GM21717 (cell line): ENCODE measurements around the gene NPPC.
"Not testable (repeated sequence)": the region's sequence is repeated elsewhere in the genome, so short reads cannot be mapped to it uniquely, and the experiment has no call there.

ENCODE experiments used
- ATAC-seq: cut with Tn5 transposase; IDR thresholded peaks from one replicate; pipeline ENCODE4 v1.9.1; 2021; ENCODE audit warnings: mild to moderate bottlenecking, moderate library complexity; ENCODE audit not compliant: unreplicated experiment

The NPPC gene

DNA sequence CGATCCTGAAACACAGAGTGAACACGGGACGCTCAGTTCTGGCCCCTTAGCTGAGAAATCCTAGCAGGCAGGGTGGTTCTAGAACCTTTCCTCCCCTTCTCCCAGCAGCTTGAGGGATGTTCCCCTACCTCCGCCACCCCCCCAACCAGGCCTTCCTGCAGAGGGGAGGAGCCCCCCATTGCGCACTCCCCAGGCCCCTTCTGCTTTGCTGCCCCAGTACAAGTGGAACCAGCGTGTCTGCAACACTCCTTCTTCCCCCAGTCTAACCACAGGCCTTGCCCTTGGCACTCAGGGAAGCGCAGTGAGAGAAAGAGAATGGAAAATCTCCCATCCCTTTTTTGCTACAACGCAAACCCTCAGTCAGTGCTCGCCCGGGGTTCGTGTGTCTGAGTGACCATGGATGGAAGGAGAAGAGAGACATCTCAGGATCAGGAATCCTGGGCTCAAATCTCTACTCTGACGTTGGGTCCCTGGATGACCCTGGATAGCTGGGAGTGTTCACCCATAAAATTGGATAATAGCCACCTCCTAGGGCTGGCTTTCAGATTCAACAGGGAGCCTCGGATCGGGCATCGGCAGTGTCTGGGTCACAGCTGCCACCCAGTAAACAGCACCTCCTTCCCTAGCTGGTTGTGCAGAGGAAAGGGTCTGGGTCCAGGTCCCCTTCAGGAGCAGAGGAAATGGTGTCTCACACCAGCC lies 3.7 kb downstream of the NPPC start:
- ATAC-seq, result no peak

DNA sequence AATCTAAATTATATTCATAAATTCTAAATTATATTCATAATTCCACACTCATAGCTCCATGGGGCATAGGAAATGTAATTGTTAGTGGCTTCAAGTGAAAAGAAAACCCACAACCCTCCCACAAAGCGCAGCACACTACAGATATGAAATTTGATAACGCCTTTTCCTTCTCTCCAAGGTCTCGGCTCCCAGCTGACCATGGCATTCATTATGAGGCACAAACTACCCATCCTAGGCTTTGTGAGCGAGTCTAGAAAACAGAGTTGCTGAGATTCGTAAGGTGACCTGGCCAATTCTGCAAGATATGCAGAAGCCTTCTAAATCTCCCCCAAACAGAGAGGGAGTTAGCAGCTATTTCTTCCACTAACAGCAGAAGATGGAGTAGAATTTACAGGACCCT lies 5.4 kb downstream of the NPPC start:
- ATAC-seq, result no peak

DNA sequence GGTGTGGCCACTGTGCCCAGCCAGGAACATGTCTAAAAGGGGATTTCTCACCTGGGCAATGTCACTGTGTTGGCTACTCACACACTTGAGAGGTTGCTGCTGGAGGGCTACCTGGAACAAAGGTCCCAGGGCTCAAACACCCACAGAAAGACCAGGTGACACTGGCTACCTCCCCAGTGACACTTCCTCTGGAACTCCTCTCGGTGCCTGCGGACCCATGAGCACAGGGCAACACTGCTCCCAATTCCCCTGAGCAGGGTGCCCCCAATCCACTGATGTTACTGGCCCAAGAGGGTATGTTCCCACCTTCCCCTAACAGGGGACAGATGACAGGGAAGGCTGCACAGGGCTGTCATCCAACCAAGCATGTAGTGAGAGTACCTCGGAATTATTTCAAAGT lies 5.8 kb downstream of the NPPC start:
- ATAC-seq, result no peak

DNA sequence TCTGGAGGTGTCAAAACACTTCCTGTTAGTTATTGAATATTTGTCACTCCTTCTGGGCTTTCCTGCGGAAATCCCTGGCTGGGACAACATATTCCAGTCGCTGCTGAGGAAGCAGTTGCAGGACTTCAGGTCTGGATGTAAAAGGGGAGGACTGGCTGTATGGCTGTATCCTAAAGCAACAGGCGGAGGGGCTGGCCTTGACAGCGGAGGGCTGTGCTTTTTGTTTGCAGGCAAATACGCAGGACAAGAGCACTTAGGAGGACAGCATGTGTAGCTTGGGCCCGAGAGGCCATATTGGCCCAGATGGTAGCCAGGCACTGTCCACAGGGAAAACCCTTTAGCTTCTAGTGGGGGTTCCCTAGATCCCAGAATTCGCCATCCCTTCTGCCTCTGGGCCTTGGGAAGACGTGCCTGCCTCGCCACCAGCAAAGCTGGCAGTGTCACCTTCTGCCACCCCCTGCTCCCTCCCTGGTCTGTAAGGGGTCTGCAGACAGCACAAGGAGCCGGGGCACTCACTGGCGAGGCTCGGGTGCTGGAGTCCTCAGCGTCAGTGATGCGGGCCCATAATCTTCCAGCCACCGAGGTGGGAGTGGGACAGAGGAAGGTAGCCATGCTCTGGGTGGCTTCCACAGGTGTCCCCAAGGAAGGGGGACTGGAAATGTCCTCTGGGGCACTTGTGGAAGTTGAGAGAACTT lies 6.7 kb downstream of the NPPC start:
- no peak for ATAC-seq

DNA sequence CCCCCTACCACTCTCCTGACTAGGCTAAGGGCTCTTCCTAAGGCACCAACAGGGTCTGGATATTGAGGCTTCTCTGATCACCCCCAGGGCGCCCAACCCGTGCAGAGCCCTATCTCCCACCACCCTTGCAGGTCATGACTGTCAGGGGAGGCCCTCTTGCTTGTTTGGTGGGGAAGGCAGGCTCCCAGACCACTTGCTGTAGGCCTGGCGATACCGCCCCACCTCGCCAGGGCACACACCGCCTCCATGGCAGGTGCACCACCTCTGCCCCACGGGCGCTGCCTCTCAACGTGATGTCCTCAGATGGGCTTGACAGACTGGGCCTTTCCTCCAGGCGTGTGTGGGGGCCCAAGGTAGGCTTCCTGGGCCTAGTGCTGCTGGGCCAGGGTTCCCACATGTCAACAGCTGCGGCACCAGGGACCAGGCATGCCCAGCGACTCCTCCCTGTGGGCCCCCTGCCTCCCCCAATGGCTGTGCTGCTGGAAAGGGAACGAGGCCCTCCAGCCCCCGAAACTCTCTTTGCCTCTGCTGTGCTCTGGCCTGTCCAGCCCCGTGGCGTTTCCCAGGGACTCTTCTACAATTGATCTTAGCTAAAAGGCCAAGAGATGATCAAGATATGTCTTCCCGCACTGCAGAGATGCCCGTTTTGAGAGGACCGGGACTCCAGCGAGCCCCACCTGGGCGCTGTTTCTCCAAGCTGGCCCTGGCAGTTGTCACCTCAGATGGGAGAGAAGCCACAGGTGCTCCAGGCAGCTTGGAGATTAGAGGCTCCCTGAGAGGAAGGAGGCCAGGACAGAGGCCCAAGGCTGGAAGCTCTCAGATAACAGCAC lies 7.5 kb downstream of the NPPC start:
- ATAC-seq, result no peak

DNA sequence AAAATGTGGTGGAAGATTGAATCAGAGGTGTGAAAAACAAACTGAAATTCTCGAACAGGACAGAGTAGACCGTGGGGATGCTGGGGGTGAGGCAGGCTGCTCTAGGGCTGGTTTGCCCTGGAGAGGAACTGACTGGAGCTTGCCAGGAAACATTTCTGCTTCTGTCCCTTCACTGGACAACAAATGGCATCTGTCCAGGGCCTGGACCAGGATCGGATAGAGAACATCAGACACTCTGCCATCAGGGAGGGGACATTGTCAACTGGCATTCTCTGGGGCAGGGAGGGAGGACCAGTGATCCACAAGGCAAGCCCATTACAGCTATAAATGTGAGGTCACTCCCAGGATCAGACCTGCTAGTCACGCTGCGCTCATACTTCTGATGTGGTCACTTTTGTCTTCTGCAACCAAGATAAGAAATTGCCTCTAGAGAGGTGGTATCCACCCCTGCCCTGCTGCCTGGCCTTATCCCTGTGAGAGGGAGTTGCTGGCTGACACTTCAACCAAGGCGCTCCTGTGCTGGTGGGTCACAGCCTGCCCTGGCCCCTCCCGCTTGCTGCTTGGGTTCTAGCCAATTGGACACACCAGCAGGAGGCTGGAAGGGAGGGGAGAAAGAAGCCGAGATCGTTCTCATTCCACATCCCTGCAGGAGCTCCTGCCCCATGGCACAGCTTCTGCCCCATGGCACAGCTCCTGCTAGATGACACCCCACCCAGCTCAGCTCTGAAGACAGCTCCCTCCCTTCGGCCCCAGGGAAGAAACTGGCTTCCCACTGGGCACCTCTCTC lies 8.7 kb downstream of the NPPC start:
- ATAC-seq, result no peak

DNA sequence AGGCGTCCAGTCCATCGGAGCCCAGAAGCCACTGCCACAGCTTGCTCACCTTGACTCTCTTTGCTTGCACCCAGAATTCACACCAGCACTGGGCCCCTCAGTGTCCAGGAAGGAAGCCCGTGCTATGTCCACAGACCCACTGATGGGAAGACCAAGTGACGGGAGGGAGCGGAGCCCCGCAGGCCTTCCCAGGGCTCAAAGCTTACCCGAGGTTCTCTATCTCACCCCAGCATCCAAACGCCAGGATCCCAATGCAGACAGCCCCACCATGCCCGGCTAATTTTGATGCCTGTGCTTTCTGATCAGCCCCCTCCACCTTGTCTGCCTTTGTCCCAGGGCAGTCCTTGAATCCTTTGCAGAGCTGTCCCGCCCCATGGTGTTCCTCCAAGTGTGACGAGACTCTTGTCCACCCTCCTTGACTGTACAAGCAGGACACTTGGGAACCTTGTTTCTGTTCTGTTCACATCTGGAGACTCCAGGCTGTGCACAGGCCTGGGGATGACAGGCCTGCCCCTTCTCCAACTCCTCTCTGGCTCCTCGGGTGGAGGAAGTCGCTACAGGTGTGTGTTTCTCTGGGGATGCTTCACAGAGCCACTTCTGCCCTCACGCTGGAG lies 12.0 kb downstream of the NPPC start:
- ATAC-seq, result no peak

DNA sequence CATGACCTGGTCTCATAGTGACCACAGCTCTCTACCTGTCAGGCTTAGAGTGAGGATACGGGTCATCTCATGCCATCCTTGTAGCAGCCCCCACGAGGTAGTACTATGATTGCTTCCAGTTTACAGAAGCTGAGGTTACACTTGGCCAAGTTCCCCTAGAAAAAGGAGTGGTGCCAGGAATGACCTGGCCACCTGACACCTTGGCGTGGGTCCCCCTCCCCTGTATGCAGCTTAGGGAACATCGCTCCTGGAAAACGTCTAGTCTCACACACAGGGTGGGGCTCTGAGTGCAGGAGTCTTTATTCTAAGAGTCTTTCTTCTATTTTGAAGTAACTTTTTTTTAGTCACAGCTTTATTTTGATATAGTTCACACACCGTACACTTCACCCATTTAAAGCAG lies 14.8 kb downstream of the NPPC start:
- ATAC-seq, result no peak

DNA sequence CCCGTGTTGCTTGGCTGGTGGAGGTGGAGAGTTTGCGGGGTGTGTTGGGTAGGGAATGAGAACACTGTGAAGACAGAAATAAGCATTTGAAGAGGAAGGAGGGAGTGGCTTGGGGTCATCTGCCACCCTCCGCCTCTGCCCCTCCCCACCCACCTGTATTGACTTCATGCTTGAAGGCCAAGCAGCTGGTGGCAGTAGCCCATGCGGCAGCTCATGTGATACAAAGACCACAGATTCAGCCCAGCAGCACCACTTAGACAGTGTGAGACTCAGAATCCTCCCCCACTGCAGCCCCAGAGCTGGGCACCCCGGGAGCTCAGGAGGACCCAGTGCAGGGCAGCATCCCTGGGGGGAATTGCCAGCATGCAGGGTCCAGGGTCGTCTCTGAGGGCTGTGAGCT lies 15.4 kb downstream of the NPPC start:
- ATAC-seq, result no peak

DNA sequence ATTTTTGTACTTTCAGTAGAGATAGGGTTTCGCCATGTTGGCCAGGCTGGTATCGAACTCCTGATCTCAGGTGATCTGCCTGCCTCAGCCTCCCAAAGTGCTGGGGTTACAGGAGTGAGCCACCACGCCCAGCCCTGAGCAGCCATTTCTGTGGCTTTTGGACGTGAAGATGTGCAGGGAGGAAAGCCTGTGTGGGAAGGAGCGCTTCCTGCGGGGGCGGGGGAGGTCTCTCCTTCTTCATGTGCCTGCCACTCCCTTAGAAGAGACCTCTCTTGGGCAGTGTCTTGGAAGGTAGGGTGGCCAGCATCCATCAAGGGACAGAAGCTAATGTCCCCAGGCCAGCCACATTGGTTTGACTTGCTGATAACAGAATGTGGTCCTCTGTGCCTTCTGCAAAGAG lies 16.0 kb downstream of the NPPC start:
- ATAC-seq, result not testable (repeated sequence)

DNA sequence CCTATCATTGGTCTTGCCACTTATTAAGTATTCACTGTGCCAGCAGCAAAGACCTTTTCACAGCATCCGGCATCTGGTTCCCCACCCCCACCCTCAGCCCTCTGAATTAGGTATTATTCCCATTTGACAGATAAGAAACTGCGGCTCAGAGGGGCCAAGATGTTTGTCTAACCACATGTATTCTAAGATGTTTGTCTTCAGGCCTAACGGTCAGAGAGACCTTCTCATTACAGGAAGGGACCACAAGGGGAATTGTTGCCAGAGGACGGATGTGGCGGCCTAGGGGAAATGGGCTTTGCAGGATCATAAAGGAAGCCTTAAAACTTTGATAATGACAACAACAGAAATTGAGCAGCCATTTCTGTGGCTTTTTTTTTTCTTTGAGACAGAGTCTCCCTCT lies 16.6 kb downstream of the NPPC start:
- no peak for ATAC-seq

DNA sequence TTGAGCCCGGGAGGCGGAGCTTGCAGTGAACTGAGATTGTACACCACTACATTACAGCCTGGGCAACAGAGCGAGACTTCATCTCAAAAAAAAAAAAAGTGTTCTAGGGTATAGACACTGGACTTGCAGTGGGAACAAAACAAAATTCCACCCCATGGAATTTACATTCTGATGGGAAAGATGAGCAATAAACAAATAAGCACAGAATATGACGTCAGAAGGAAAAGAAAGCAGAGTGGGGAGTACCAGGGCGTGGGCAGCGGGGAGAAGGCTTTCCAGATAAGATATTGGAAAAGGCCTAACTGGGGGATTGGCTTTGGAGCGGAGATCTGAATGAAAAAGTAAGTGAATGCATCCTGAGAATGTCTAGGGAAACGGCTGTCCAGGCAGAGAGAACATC lies 17.6 kb downstream of the NPPC start:
- no peak for ATAC-seq

DNA sequence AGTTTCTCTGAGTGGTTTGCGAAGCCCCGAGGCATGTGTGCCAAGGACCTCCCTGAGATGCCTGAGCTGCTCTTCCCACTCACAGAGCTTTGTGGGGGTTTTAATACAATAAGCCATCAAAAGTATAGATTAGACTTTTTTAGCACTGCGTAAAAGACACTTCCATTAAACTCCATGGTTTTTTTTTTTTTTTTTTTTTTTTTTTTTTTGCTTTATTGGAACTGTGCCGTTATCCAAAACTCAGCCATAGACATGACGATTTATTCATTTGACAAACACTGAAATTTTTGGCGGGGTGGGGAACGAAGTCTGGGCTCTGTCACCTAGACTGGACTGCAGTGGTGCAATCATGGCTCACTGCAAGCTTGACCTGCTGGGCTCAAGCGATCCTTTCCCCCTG lies 18.4 kb downstream of the NPPC start:
- no peak for ATAC-seq

DNA sequence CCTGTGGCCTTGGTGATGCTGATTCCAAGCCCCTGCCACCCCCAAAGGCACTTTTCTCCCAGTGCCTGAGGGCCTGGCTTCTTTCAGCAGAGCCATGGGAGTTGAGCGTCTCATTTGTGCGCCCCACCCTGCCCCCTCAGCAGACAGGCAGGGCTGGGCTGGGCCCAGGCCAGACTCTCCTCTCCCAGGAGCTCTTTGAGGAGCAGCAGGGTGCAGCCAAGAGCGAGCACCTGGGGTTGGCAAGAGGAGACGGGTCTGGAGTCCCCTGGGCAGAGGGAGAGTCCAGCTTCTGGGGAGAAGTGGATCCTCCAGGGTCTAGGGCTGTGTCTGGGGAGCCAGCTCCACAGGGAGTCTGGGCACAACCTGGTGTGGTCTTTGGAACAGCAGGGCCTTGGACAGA lies 21.2 kb downstream of the NPPC start:
- no peak for ATAC-seq

DNA sequence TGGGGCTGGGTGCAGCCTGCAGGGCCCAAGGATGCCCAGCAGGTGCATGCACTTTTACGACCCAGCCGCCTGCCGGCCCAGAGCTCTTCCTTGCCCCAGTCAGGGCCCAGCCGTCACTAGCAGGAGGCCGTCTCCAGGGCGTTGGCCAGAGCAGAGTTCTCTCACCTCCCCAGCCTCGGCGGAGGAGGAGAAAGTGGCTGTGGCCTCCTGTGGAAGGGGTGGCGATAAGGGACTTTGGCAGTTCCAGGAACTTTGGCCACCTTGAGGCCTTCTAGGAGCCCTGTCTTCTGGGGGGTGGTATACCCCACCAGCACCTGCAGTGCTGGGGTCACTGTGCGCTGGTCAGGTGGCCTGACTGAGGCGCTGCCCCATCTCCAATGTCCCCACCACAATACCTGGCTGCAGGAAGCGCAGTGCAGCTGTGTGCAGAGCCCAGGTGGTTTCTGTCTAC lies 22.0 kb downstream of the NPPC start:
- no peak for ATAC-seq

DNA sequence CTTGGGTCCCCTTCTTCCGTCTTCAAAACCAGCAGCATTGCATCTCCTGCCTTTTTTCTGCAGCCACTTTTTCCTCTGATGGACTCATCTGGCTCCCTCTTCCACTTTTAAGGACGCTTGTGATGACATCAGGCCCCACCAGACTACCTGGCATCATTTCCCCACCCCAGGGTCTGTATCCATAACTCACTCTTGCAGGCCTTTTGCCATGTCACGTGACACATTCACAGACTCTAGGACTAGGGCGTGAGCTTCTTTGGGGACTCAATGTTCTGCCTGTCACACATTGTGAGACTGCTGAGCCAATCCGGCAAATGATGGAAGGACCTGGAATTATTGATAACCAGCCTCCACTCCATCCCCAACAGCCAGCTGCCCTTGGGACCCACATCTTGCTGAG lies 23.6 kb downstream of the NPPC start:
- no peak for ATAC-seq

DNA sequence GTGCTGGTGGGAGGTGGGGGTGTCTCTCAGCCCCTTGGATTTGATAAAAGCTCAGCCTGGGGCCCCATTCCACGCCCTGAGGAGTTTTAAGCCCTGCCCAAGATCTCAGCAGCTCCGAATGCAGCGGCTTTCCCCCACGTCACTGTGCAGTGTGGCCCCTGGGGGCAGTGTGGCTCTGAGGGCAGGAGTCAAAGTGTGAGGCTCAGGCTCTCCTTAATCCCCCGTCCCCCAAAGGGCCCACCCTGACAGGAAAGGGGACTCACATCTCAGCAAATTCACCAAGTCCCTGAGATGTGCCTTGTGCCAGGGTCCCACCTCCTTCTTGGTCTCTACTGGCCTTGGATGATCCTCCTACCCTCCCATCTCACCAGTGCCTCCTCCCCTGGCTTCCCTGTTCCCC lies 25.2 kb downstream of the NPPC start:
- ATAC-seq, result no peak

DNA sequence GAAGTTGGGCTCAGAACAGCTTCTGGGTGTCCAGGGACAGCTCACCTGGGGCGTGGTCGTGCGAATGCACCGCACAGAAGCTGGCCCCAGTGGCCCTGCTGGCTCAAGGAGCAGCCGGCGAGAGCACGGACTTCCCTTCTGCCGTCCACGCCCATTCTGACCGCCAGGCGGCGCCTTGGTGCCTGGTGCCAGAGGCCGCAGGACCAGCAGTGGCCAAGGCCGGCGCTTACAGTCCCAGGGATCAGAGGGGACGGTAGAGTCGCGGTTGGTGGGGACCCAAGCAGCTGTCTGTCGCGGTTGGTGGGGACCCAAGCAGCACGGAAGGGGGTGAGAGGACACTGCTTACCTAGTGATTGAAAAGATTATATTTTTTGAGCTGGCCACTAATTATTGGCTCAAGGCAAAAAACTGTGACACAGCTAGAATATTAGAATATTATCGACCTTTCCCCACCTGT lies 25.7 kb downstream of the NPPC start:
- ATAC-seq, result no peak

DNA sequence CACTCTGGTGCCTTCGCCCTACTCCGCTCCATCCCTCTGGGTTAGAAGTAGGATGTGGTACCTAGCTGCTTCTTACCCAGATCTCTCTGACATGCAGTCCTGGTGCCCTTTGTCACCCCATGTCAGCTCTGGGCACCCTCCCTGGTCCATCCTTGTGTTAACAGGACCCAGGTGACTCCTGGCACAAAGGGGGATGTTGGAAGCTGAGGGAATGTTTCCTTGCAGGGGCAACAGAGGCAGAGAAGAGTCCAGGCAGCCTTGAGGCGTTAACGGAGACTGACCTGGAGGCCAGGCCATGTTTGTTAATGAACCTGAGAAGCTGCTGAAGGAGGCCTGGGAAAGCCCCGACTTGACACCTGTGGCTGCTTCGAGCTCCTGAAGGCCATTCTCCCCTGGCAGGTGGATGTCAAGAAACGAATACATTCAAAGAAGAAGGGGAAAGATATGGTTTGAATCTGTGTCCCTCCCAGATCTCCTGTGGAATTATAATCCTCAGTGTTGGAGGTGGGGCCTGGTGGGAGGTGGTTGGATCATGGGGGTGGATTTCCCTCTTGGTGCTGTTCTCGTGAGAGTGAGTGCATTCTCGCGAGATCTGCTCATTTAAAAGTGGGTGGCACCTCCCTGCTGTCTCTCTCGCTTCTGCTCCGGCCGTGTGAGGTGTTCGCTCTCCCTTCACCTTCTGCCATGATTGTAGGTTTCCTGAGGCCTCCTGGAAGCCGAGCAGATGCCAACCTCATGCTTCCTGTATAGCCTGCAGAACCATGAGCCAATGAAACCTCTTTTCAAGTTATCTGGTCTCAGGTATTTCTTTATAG lies 31.4 kb downstream of the NPPC start:
- ATAC-seq, result no peak

DNA sequence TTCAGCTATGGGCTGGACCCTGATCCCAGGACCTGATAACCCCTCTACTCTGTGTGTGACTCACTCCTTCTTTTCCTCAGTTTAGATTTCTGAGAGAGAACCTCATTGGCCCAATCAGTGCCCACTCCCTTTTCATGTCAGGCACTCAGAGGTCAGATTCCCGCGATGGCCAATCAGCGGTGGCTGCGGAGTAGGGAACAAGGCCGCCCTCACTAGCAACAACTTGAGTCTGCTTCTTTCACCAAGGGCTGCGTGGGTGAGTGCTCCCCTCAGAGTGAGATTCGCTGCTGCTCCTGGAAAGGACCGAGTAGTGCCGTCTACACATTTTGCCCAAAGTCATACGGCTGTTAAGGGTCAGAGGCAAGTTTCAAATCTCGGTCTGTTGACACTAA lies 34.7 kb downstream of the NPPC start:
- no peak for ATAC-seq
